ENCODE measurements around the gene NR3C2. TPM values are rescaled to one million over a fixed set of nuclear protein-coding genes. Genes with fewer than 3 reads are reported as not detected.
"Not testable (repeated sequence)": the region's sequence is repeated elsewhere in the genome, so short reads cannot be mapped to it uniquely, and the experiment has no call there.

The NR3C2 gene
- total RNA-seq, 1 donor from 2014 or later = 0.14 TPM

GRCh38 chr4:148089624-148090023, 352.6 kb downstream of the NR3C2 start:
- Mint-ChIP-seq H3K27me3 (no peaks in the 10 kb centered on the region), H3K9me3 (peaks cover 18% of the 10 kb centered on the region), H3K27ac (no peak overlapping the region), H3K4me1 (no peaks in the 10 kb centered on the region), H3K4me3 (no peak overlapping the region), H3K36me3 (ENCODE audit: low read depth) (no peaks in the 10 kb centered on the region)
- intact Hi-C loops (cut with micrococcal nuclease) = no loop called here
- DNase-seq = no peak

GRCh38 chr4:148083073-148083472, 359.1 kb downstream of the NR3C2 start:
- peaks cover 28% of the 10 kb centered on the region for H3K9me3 Mint-ChIP-seq
- H3K4me3 Mint-ChIP-seq; H3K27ac Mint-ChIP-seq; intact Hi-C loops (cut with micrococcal nuclease); H3K4me1 Mint-ChIP-seq; DNase-seq; H3K36me3 Mint-ChIP-seq (ENCODE audit: low read depth); H3K27me3 Mint-ChIP-seq: not testable (repeated sequence)

- no peak overlapping the region for H3K27ac Mint-ChIP-seq
- H3K4me3 Mint-ChIP-seq = no peak overlapping the region
- H3K36me3 Mint-ChIP-seq (ENCODE audit: low read depth) = peaks cover 4% of the 10 kb centered on the region
- DNase-seq = no peak
- no peaks in the 10 kb centered on the region for H3K27me3 Mint-ChIP-seq
- H3K9me3 Mint-ChIP-seq = peaks cover 27% of the 10 kb centered on the region
- no peaks in the 10 kb centered on the region for H3K4me1 Mint-ChIP-seq
- intact Hi-C loops (cut with micrococcal nuclease) = no loop called here
These were observed 360.5 kb downstream of the NR3C2 start for GRCh38 chr4:148081745-148082144.

DNA sequence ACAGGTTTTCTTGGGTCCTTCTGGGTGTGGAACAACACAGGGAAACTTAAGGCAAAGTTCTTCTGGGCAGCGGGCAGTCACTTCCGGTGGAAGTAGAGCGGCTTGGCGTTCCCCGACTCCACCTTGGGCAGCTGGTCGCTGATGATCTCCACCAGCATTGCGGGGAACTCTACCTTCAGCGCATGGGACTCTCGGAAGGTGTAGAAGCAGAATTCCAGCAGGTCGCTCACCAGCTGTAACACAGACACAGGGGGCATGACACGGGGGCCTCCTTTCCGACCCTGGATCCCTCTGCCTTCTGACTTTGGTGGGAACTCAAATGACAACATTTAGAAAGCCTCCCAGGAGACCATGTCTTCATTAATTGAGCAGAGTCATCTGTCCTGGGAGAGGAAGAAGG, 360.9 kb downstream of the NR3C2 start:
- no peak for DNase-seq
- Mint-ChIP-seq H3K9me3 (peaks cover 26% of the 10 kb centered on the region), H3K27ac (no peak overlapping the region), H3K27me3 (no peaks in the 10 kb centered on the region), H3K4me3 (no peak overlapping the region), H3K36me3 (ENCODE audit: low read depth) (peaks cover 4% of the 10 kb centered on the region), H3K4me1 (no peaks in the 10 kb centered on the region)
- intact Hi-C loops (cut with micrococcal nuclease) = no loop called here

- Mint-ChIP-seq H3K4me3 (no peak overlapping the region), H3K4me1 (no peaks in the 10 kb centered on the region), H3K9me3 (peaks cover 19% of the 10 kb centered on the region), H3K27ac (no peak overlapping the region), H3K36me3 (ENCODE audit: low read depth) (peaks cover 8% of the 10 kb centered on the region), H3K27me3 (no peaks in the 10 kb centered on the region)
- no peak for DNase-seq
- intact Hi-C loops (cut with micrococcal nuclease) = no loop called here
These were observed 362.3 kb downstream of the NR3C2 start for GRCh38 chr4:148079961-148080360.

- no peak for DNase-seq
- Mint-ChIP-seq H3K36me3 (ENCODE audit: low read depth) (peaks cover 17% of the 10 kb centered on the region), H3K9me3 (peaks cover 15% of the 10 kb centered on the region), H3K27ac (no peak overlapping the region), H3K4me3 (no peak overlapping the region), H3K27me3 (no peaks in the 10 kb centered on the region), H3K4me1 (no peaks in the 10 kb centered on the region)
- intact Hi-C loops (cut with micrococcal nuclease) = no loop called here
These were observed 364.2 kb downstream of the NR3C2 start for GRCh38 chr4:148078061-148078460.

DNA sequence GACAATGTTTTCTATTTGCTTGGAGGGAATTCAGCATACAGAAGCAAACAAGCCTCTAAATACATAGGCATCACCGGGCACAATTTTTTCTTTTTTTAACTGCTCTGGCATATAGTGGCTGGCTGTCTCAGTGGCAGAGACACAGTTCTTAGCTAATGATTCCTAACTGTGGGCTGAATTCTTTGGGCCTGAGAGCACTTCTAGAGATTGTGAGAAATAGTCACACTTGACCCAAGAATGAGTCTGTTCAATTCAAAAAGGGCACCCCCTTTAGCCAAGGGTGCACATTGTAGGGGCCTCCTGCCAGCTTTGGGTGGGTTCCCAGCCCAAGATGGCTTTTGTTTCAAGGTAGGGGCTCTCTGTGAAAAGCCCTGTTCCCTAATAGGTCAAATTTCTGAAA, 364.6 kb downstream of the NR3C2 start:
- H3K4me1 Mint-ChIP-seq = no peaks in the 10 kb centered on the region
- no peak overlapping the region for H3K4me3 Mint-ChIP-seq
- H3K27ac Mint-ChIP-seq = no peak overlapping the region
- no peaks in the 10 kb centered on the region for H3K27me3 Mint-ChIP-seq
- intact Hi-C loops (cut with micrococcal nuclease) = no loop called here
- H3K9me3 Mint-ChIP-seq = peaks cover 19% of the 10 kb centered on the region
- DNase-seq = no peak
- H3K36me3 Mint-ChIP-seq (ENCODE audit: low read depth) = peaks cover 21% of the 10 kb centered on the region

DNA sequence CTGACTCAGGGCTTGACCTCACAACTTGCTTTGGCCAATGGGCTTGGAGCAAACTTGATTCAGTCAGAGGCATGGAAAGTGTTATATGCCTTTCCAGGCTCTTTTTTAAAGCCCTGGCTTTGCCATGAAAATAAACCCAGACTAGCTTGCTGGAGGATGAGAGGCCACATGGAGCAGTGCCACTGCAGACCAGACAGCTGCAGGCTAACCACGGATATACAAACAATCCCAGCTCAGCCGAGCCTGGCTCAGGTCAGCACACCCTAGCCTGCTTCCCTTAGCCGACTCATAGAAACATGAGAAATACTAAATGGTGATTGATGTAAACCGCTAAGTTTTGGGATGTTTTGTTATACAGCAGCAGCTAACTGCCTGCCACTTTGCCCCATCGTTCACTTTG, 365.2 kb downstream of the NR3C2 start:
- Mint-ChIP-seq H3K4me3 (no peak overlapping the region), H3K9me3 (peaks cover 19% of the 10 kb centered on the region), H3K27me3 (no peaks in the 10 kb centered on the region), H3K4me1 (no peaks in the 10 kb centered on the region), H3K36me3 (ENCODE audit: low read depth) (peaks cover 21% of the 10 kb centered on the region), H3K27ac (no peak overlapping the region)
- DNase-seq = no peak
- intact Hi-C loops (cut with micrococcal nuclease) = no loop called here

DNA sequence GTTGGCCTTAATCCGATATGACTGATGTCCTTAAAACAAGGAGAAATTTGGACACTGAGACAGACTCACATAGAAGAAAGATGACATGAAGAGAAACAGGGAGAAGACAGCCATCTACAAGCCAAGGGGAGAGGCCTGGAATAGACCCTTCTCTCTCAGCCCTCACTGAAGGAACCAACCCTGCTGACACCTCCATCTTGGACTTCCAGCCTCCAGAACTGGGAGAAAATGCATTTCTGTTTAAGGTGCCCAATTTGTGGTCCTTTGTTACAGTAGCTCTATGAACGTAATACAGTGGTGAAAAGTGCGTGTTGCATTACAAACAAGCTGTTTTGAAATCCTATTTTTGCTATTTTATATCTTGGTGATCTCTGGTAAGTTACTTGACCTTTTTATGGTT, 366.8 kb downstream of the NR3C2 start:
- Mint-ChIP-seq H3K9me3 (peaks cover 19% of the 10 kb centered on the region), H3K4me1 (no peaks in the 10 kb centered on the region), H3K4me3 (no peak overlapping the region), H3K27ac (no peak overlapping the region), H3K27me3 (no peaks in the 10 kb centered on the region), H3K36me3 (ENCODE audit: low read depth) (peaks cover 18% of the 10 kb centered on the region)
- intact Hi-C loops (cut with micrococcal nuclease) = no loop called here
- DNase-seq = no peak

DNA sequence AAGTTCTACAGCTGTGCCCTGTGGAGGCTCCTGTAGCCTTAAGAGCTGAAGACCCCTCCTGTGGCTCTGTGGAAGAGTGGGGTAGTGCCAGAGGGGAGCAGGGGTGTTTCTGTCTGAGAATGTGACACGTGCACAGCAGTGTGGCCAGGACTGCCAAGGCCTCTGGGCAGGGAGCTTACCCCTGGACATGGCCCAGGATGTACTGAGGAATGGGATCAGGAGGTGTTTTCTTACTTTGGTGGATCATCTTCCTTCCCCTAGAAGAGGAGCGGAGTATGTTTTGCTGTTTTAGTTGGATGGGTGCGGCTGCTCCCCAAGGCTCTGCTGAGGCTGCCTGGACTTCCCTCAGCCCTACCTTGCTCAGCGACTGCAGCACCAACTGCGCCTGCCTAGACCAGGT, 367.8 kb downstream of the NR3C2 start:
- no peak for DNase-seq
- Mint-ChIP-seq H3K36me3 (ENCODE audit: low read depth) (peaks cover 17% of the 10 kb centered on the region), H3K9me3 (peaks cover 19% of the 10 kb centered on the region), H3K4me1 (no peaks in the 10 kb centered on the region), H3K4me3 (no peak overlapping the region), H3K27me3 (no peaks in the 10 kb centered on the region), H3K27ac (no peak overlapping the region)
- intact Hi-C loops (cut with micrococcal nuclease) = no loop called here

- DNase-seq = no peak
- H3K4me3 Mint-ChIP-seq = no peak overlapping the region
- H3K27ac Mint-ChIP-seq = no peak overlapping the region
- intact Hi-C loops (cut with micrococcal nuclease) = no loop called here
- no peaks in the 10 kb centered on the region for H3K4me1 Mint-ChIP-seq
- no peaks in the 10 kb centered on the region for H3K27me3 Mint-ChIP-seq
- peaks cover 17% of the 10 kb centered on the region for H3K36me3 Mint-ChIP-seq (ENCODE audit: low read depth)
- H3K9me3 Mint-ChIP-seq = peaks cover 19% of the 10 kb centered on the region
These were observed 368.9 kb downstream of the NR3C2 start for GRCh38 chr4:148073349-148073748.

DNA sequence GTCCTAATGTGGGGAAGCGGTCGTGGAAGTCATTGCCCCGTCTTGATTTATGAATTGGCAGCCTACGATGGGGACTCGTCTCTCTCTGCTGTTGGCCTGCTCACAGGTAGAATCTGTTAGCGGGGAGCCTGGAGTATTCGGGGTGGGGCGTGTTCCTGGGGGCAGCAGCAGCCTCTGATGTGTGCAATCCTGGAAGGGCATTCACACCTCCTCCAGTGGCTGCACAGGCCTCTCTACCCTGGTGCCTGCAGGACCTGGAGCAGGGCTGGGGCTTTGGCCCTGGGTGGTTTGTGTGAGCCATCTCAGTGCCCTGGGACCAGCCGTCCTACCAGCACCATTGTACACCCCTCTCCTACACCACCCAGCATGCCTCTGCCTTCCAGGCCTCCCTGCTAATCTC, 369.4 kb downstream of the NR3C2 start:
- Mint-ChIP-seq H3K27ac (no peak overlapping the region), H3K4me3 (no peak overlapping the region), H3K36me3 (ENCODE audit: low read depth) (peaks cover 17% of the 10 kb centered on the region), H3K4me1 (no peaks in the 10 kb centered on the region), H3K27me3 (no peaks in the 10 kb centered on the region), H3K9me3 (peaks cover 14% of the 10 kb centered on the region)
- DNase-seq = no peak
- intact Hi-C loops (cut with micrococcal nuclease) = no loop called here

GRCh38 chr4:148071009-148071408, 371.2 kb downstream of the NR3C2 start:
- Mint-ChIP-seq H3K36me3 (ENCODE audit: low read depth) (peaks cover 17% of the 10 kb centered on the region), H3K4me1 (no peaks in the 10 kb centered on the region), H3K27ac (no peak overlapping the region), H3K9me3 (peaks cover 14% of the 10 kb centered on the region), H3K4me3 (no peak overlapping the region), H3K27me3 (no peaks in the 10 kb centered on the region)
- intact Hi-C loops (cut with micrococcal nuclease) = no loop called here
- no peak for DNase-seq

DNA sequence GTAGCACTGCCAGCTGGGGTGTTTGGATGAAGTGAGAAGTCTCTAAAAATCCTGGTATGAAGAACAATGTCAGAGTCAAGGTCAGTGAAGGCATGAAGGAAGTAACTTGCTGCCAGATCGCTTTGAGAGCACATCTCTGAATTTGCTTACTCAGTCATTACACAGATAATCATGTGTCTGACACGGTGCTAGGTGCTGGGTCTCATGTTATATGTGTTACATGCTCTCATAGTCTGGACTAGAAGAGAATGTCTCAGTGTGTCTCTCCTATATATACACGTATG, 372.4 kb downstream of the NR3C2 start:
- DNase-seq = no peak

GRCh38 chr4:148069086-148069894, 372.9 kb downstream of the NR3C2 start:
- H3K27ac Mint-ChIP-seq = no peak overlapping the region
- no peak for DNase-seq
- no peaks in the 10 kb centered on the region for H3K4me1 Mint-ChIP-seq
- H3K36me3 Mint-ChIP-seq (ENCODE audit: low read depth) = peaks cover 11% of the 10 kb centered on the region
- peaks cover 8% of the 10 kb centered on the region for H3K9me3 Mint-ChIP-seq
- H3K4me3 Mint-ChIP-seq = no peak overlapping the region
- intact Hi-C loops (cut with micrococcal nuclease) = no loop called here
- H3K27me3 Mint-ChIP-seq = no peaks in the 10 kb centered on the region

More for the DNA sequence above, 372.4 kb downstream of the NR3C2 start:
- H3K9me3 Mint-ChIP-seq = peaks cover 11% of the 10 kb centered on the region
- no peak overlapping the region for H3K4me3 Mint-ChIP-seq
- no peak overlapping the region for H3K27ac Mint-ChIP-seq
- peaks cover 13% of the 10 kb centered on the region for H3K36me3 Mint-ChIP-seq (ENCODE audit: low read depth)
- no peaks in the 10 kb centered on the region for H3K4me1 Mint-ChIP-seq
- no peaks in the 10 kb centered on the region for H3K27me3 Mint-ChIP-seq
- intact Hi-C loops (cut with micrococcal nuclease) = no loop called here
